ENCODE data around the gene GPR137. TPM values are rescaled to one million over a fixed set of nuclear protein-coding genes. Genes with fewer than 3 reads are reported as not detected.
A peak's percentile ranks its signal among the peaks of the same experiment; 100 is the strongest.

GPR137 gene
- total and polyA plus RNA-seq, 9 of the 15 experiments (the other 6 are each of a cell fraction or from before 2014, with no cell fraction given): 0.32 to 26.7 (median 10.7) TPM

- no peak for TF ChIP-seq ATF6 (CRISPR knock-in tag; IDR thresholded peaks at IDR 0.05)
- 0 out of 2 replicates have a peak, but pooled peaks have one; percentile 12 for TF ChIP-seq KLF1 (tag; IDR thresholded peaks at IDR 0.05)
- peak; percentile 63; the same call in 1 of the 2 replicates for TF ChIP-seq MBD2 (IDR thresholded peaks at IDR 0.05; ENCODE audit: borderline replicate concordance, low read depth)
- no peak for TF ChIP-seq ZEB2 (IDR thresholded peaks at IDR 0.05)
- 0 out of 2 replicates have a peak, but pooled peaks have one; percentile 2 for TF ChIP-seq ZNF644 (tag; IDR thresholded peaks at IDR 0.05; ENCODE audit: low read depth)
- TF ChIP-seq ZBTB26 (CRISPR knock-in tag; IDR thresholded peaks at IDR 0.05): no peak
- TF ChIP-seq DPF2 (IDR thresholded peaks at IDR 0.05): peak; percentile 33; the same call in 1 of the 2 replicates
- peak; percentile 92 for TF ChIP-seq EP400 (IDR thresholded peaks at IDR 0.05)
- TF ChIP-seq SREBF1 (IDR thresholded peaks at IDR 0.05; ENCODE audit: borderline replicate concordance, low read depth, low read length): no peak
- peak; percentile 55 for TF ChIP-seq MAFF (IDR thresholded peaks at IDR 0.05; ENCODE audit: low read length)
- TF ChIP-seq ZNF830 (CRISPR knock-in tag; IDR thresholded peaks at IDR 0.05): 0 out of 2 replicates have a peak, but pooled peaks have one; percentile 10
- no peak for TF ChIP-seq FOXA1 (IDR thresholded peaks at IDR 0.05; ENCODE audit: borderline replicate concordance)
- TF ChIP-seq USF2 (CRISPR knock-in tag; IDR thresholded peaks at IDR 0.05): peak; percentile 81
- TF ChIP-seq ZNF639 (CRISPR knock-in tag; conservative IDR thresholded peaks at IDR 0.05 in 1 of 2, IDR thresholded peaks at IDR 0.05 in 1 of 2): peak in 1 of 2 experiments; percentile 17; a peak in 1 of 4 replicates
- no peak for TF ChIP-seq ATF1 (CRISPR knock-in tag; IDR thresholded peaks at IDR 0.05)
- TF ChIP-seq ATF1 (tag; IDR thresholded peaks at IDR 0.05): peak; percentile 91
- TF ChIP-seq ZNF445 (CRISPR knock-in tag; IDR thresholded peaks at IDR 0.05; ENCODE audit: low read depth): no peak
- no peak for TF ChIP-seq PTBP1 (IDR thresholded peaks at IDR 0.05; ENCODE audit: low read depth, low read length)
- TF ChIP-seq HDAC1 (IDR thresholded peaks at IDR 0.05): peak in 1 of 2 experiments; percentile 91; a peak in 2 of 4 replicates
- TF ChIP-seq ZNF766 (CRISPR knock-in tag; conservative IDR thresholded peaks at IDR 0.05): no peak
- TF ChIP-seq ETV1 (tag; conservative IDR thresholded peaks at IDR 0.05; ENCODE audit: low read depth): peak; percentile 95
- peak; percentile 88 for TF ChIP-seq SUPT5H (IDR thresholded peaks at IDR 0.05)
- peak; percentile 43; the same call in 1 of the 2 replicates for TF ChIP-seq ETS1 (conservative IDR thresholded peaks at IDR 0.05; ENCODE audit: control insufficient read depth, low read depth, low read length)
Measured at GRCh38 chr11:64317325-64317960, 31.8 kb downstream of the GPR137 start, which contains the start of gene TRMT112 (continued).
